ENCODE data around the gene EHD3.

EHD3 gene

GRCh38 chr2:31212659-31213600 is 21.0 kb upstream of the EHD3 start:
- TF ChIP-seq CTCF (IDR thresholded peaks at IDR 0.05) = no peak

- no peak for TF ChIP-seq CTCF (IDR thresholded peaks at IDR 0.05)
Observed at GRCh38 chr2:31213601-31214443, 20.1 kb upstream of the EHD3 start.

GRCh38 chr2:31214444-31214915 is 19.5 kb upstream of the EHD3 start:
- TF ChIP-seq CTCF (IDR thresholded peaks at IDR 0.05) = no peak

GRCh38 chr2:31216734-31217133 is 17.2 kb upstream of the EHD3 start:
- no peak for TF ChIP-seq CTCF (IDR thresholded peaks at IDR 0.05)

GRCh38 chr2:31217465-31218200 is 16.3 kb upstream of the EHD3 start, which contains the start of gene CAPN14:
CAPN14 (minus strand) TSS chr2:31217515; CDS start chr2:31205447, 12,068 bp downstream.
- no peak for TF ChIP-seq CTCF (IDR thresholded peaks at IDR 0.05)

GRCh38 chr2:31219131-31219969 is 14.6 kb upstream of the EHD3 start:
- TF ChIP-seq CTCF (IDR thresholded peaks at IDR 0.05) = no peak

All from LNCAP (cell line).